22Rv1 (cell line): Measurements from ENCODE around the gene GFY.

Source experiments
- H3K27ac ChIP-seq: fragments of 450-650 bp; 2 replicates; pipeline ENCODE4 v1.5.1; 2017
- CTCF ChIP-seq: fragments of 450-650 bp; IDR thresholded peaks from 2 replicates; pipeline ENCODE4 v1.5.1; 2017; ENCODE audit warnings: mild to moderate bottlenecking
- ZFX ChIP-seq: fragments of 450-650 bp; IDR thresholded peaks from 2 replicates; pipeline ENCODE4 v1.6.1; 2017; ENCODE audit warnings: antibody characterized with exemption, borderline replicate concordance

The GFY gene

GRCh38 chr19:49430172-49430677 is 5.0 kb downstream of the GFY start:
- peak overlapping the region; percentile 33 for H3K27ac ChIP-seq
- TF ChIP-seq CTCF, result no peak
- TF ChIP-seq ZFX, result no peak

GRCh38 chr19:49430678-49431329 is 5.6 kb downstream of the GFY start:
- TF ChIP-seq CTCF (peak; percentile 58), ZFX (no peak)
- H3K27ac ChIP-seq, result peak overlapping the region; percentile 59

- peak overlapping the region; percentile 59 for H3K27ac ChIP-seq
- TF ChIP-seq CTCF, result no peak
- TF ChIP-seq ZFX, result no peak
These were observed 6.2 kb downstream of the GFY start for GRCh38 chr19:49431330-49431749.

GRCh38 chr19:49432141-49433073 is 7.2 kb downstream of the GFY start:
- TF ChIP-seq ZFX (no peak), CTCF (peak; percentile 22; the same call in 1 of the 2 replicates)

GRCh38 chr19:49433240-49433901 is 8.2 kb downstream of the GFY start:
- TF ChIP-seq CTCF (no peak), ZFX (no peak)
- no peak overlapping the region for H3K27ac ChIP-seq

More at GRCh38 chr19:49432141-49433073, 7.2 kb downstream of the GFY start:
- peak overlapping the region; percentile 59 for H3K27ac ChIP-seq

- peak overlapping the region; percentile 51 for H3K27ac ChIP-seq
- TF ChIP-seq CTCF, result no peak
- TF ChIP-seq ZFX, result no peak
These were observed 9.9 kb downstream of the GFY start for GRCh38 chr19:49434907-49435583.
